Activated CD4-positive, alpha-beta T cell treated with anti-CD3 and anti-CD28 coated beads for 48 hours (primary cell): Measurements from ENCODE around the gene OTOP2.
"Not testable (repeated sequence)": the region's sequence is repeated elsewhere in the genome, so short reads cannot be mapped to it uniquely, and the experiment has no call there.

ENCODE experiments used
- DNase-seq: peaks from one replicate; pipeline ENCODE4 v3.0.0-alpha.2; 2020

Gene OTOP2

DNA sequence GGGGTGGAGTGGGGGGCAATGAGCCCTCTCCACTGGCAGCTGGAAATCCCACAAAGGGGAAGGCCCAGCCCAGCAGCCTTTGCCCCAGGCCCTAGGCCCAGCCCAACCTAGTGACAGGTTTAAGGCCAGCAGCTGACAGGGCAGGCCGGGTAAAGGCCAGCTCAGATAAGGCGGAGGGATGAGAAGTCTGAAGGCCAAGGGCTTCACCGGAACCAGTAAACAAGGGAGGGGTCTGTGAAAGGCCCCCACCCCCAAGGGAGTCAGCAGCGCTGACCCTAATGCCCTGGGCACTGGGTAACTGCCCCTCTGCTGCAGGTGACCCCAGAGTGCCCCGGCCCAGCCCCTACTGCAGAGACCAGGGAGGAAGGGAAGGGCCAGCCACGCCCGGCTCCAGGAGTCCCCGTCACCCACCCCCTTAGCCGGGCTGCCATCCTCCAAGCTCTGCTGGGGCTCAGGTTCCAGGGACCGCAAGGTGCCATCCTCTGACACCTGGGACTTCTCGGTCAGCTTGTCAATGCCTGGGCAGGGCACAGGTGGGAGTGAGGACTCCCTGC, 29.1 kb downstream of the OTOP2 start:
- no peak for DNase-seq

DNA sequence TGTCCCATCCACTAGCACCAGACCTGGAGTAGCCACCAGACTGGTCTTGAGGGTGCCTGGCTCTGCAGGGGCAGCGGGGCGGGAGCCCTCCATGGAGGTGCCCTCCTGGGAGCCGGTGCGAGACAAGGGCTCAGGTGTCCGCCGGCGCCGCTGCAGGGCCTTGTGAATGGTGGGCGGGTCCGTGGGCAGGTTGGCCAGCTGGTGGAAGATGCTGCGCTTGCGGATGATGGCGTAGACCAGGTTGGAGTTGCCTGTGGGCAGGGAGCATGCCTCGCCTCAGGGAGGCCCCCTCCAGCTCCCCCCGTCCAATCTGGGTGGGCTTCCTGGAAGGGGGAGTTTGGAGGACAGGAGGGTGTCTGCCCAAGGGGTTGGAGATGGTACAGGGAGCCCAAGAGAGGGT, 30.0 kb downstream of the OTOP2 start:
- no peak for DNase-seq

- DNase-seq: no peak
These were observed 30.8 kb downstream of the OTOP2 start for GRCh38 chr17:74954665-74955421.

DNA sequence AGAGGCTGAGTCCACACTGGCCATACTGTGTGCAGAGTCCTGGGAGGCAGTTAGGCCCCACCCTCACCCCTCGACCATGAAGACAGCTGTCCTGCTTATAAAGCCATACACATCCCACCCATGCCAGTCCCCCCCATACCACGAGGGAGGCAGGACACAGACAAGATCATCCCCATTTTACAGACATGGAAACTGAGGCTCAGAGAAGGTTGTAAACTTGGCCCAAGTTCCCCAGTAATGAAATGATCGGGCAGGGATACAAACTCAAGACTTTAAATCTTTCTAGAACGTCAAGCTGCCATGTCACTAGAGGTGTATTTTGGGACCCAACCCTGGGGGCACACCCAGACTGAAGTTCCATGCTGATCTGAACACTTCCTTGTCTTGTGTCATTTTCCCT, 32.0 kb downstream of the OTOP2 start:
- DNase-seq: no peak

GRCh38 chr17:74957935-74958740, 34.1 kb downstream of the OTOP2 start:
- DNase-seq: peak; percentile 89

DNA sequence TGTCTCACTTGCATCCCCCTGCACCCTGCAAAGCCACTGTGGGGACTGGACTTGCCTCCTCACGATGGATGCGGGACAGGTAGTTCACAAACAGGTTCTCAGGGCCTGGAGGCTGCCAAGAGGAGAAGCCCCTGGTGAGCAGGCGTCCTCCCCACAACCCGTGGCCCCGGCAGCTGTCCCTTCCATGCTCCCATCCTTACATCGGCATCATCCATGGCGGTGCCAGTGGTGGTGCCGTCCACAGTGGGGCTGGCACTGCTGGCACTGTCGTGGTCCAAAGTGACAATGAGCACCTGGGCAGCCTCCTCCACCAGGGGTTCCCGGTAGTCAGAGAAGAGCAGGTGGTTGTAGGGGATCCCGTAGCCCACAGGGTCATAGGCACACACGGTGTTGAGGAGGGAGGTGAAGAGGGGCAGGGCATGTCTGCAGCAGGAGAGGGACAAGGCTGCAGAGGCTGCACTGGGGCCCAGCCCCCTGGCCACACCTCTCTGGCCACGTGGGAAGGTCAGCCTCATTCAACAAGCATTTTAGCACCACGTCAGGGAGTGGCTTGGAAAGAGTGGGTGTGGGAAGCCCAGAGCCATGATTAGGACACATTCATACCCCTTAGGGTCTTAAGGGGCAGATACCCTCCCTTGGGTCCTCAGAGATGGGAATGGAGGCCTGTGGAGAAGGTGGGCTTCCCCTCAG, 35.9 kb downstream of the OTOP2 start:
- DNase-seq: no peak

- peak; percentile 80 for DNase-seq
These were observed 36.7 kb downstream of the OTOP2 start for GRCh38 chr17:74960570-74961342.

GRCh38 chr17:74961657-74962350, 37.7 kb downstream of the OTOP2 start:
- DNase-seq: peak; percentile 90

GRCh38 chr17:74962622-74963394, 38.7 kb downstream of the OTOP2 start:
- DNase-seq: no peak

GRCh38 chr17:74963656-74964055, 39.6 kb downstream of the OTOP2 start:
- DNase-seq: no peak

- DNase-seq: no peak
These were observed 40.2 kb downstream of the OTOP2 start for GRCh38 chr17:74964246-74964761.

- no peak for DNase-seq
These were observed 41.0 kb downstream of the OTOP2 start for GRCh38 chr17:74964988-74965622.

DNA sequence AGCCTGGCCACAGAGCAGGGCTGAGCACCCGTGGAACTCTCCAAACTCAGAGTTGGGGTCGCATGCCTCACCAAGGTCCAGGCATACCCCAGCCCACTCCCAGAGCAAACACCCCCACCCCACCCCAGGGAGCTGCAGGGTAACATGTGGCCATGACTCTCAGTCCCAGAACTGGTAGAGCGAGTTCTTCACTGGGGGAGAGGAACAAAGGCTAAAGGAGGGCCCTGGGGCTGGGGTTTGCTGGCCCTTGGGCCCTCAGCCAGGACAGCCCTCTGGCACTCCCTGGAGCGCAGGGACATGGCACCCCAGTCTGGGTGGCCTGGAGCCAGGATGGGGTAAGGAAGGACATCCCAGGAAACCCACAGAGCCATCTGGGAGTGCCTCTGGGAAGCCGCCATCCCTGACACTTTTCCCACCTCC, 44.3 kb downstream of the OTOP2 start:
- no peak for DNase-seq

DNA sequence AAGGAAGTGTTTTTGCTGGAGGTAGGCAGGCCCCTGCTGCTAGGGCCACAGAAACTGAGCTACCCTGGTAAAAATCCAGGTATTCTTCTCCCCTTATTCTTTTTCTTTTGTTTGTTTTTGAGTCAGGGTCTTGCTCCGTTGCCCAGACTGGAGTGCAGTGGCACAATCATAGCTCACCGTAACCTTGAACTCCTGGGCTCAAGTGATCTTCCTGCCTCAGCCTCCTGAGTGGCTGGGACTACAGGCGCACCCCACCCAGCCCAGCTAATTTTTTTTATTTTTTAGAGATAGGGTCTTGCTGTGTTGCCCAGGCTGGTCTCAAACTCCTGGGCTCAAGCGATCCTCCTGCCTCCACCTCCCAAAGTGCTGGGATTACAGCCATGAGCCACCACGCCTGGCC, 45.4 kb downstream of the OTOP2 start:
- not testable (repeated sequence) for DNase-seq

- DNase-seq: no peak
These were observed 46.3 kb downstream of the OTOP2 start for GRCh38 chr17:74970395-74970794.

GRCh38 chr17:74971069-74971841, 47.2 kb downstream of the OTOP2 start:
- DNase-seq: no peak

GRCh38 chr17:74971842-74972106, 47.7 kb downstream of the OTOP2 start:
- no peak for DNase-seq

DNA sequence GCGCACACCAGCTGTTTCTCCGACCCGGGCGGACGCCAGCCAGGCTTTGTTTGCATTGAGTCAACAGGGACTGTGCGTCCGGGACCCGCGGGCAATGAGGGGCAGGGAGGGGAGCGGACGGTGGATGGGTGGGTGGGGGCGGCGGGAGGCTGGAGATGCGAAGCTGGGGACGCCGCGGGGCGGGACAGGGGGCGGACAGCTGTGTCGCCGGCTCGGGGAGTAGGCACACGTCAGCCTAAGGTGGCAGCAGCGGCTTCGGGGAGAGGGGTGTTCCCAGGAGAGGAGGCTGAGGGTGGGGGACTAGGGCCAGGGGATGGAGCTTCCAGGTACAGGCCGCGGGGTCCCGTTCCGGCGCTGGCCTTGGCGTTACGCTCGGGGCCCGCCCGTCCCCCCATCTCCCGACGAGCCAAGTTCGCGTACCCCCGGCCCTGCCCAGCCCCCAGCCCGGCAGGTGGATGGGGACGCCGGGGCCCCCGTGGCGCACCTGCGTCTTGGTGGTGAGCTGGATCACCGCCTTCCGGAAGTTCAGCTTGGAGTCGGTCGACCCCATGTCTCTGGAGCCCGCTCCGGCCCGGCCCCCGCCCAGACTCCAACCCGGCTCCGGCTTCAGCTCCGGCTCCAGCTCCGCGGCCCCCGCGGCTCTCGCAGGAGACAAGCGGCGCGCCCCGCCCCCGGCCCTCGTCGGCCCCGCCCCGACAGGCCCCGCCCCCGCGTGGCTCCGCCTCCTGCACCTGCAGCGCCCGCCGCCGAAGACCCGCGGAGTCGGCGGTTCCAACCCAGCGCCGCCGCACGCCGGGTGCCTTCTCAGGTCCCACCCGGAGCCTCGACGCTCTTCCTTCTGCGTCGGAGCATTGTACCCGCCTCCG, 48.3 kb downstream of the OTOP2 start, which contains the start of gene HID1:
Gene HID1 (minus strand): TSS at position 653 of the 866 bp plus-strand sequence. CDS start 103 bp downstream, at position 550.
- DNase-seq: peak; percentile 80

DNA sequence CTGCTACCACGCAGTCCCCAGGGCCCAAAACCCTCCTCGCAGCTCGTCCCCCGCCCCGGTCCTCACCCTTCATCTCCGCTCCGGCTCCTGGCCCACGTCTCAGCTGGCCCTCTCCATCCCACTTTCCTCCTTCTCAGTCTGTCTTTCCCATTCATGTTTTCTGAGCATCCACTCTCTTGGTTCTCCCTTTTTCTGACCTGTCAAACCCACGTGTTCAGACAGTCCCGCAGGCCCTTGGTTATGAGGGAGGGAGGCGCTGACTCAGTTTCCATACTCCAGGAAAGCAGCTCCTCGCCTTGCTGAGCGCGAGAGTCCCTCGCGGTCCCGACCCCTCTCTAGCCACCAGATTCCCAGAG, 48.9 kb downstream of the OTOP2 start:
- DNase-seq: no peak
